ENCODE data around the gene TAS2R40.

GRCh38 chr7:143261901-143262300 lies 40.1 kb downstream of the TAS2R40 start:
- no peak for TF ChIP-seq TCF7L2 (IDR thresholded peaks at IDR 0.05; ENCODE audit: low read depth, low read length)
- TF ChIP-seq REST (IDR thresholded peaks at IDR 0.05; ENCODE audit: insufficient read depth in 1 of 2, low read depth in 2 of 2, low read length in 1 of 2), result no peak
- TF ChIP-seq CTCF (IDR thresholded peaks at IDR 0.05), result no peak
